ENCODE measurements around the gene AREG. TPM values are rescaled to one million over a fixed set of nuclear protein-coding genes. Genes with fewer than 3 reads are reported as not detected.

The AREG gene
- total RNA-seq, 1 donor, result 0.36 TPM

DNA sequence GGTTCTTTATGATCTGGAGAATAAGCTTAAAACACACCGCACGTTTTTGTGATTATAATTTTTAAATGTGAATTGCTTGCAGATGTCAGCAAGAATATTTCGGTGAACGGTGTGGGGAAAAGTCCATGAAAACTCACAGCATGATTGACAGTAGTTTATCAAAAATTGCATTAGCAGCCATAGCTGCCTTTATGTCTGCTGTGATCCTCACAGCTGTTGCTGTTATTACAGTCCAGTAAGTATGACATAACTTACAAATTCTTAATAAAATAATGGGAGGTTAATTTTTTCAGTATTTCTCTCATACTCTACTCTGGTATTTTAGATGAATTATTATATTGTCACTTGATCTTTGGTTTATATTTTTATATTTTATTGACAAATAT, 5.4 kb downstream of the AREG start:
- H3K27ac ChIP-seq (ENCODE audit: low read depth, low read length), result no peak overlapping the region
- TF ChIP-seq, protein P1, sequence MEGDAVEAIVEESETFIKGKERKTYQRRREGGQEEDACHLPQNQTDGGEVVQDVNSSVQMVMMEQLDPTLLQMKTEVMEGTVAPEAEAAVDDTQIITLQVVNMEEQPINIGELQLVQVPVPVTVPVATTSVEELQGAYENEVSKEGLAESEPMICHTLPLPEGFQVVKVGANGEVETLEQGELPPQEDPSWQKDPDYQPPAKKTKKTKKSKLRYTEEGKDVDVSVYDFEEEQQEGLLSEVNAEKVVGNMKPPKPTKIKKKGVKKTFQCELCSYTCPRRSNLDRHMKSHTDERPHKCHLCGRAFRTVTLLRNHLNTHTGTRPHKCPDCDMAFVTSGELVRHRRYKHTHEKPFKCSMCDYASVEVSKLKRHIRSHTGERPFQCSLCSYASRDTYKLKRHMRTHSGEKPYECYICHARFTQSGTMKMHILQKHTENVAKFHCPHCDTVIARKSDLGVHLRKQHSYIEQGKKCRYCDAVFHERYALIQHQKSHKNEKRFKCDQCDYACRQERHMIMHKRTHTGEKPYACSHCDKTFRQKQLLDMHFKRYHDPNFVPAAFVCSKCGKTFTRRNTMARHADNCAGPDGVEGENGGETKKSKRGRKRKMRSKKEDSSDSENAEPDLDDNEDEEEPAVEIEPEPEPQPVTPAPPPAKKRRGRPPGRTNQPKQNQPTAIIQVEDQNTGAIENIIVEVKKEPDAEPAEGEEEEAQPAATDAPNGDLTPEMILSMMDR (IDR thresholded peaks at IDR 0.05; ENCODE audit: extremely low read depth, low read depth, low read length), result no peak
- no peak overlapping the region for H2AFZ ChIP-seq (ENCODE audit: low read length)
- no peak for DNase-seq (ENCODE audit: insufficient read length, low spot score, missing footprints)
- H3K4me2 ChIP-seq (ENCODE audit: insufficient read depth, low read length), result peak overlapping the region; percentile 37
- H4K20me1 ChIP-seq (ENCODE audit: insufficient read depth, low read length), result no peaks in the 10 kb centered on the region
- H3K9me3 ChIP-seq (ENCODE audit: low read depth, low read length), result no peaks in the 10 kb centered on the region
- H3K4me1 ChIP-seq (ENCODE audit: insufficient read depth, low read length), result peaks cover 24% of the 10 kb centered on the region
- no peaks in the 10 kb centered on the region for H3K79me2 ChIP-seq (ENCODE audit: insufficient read depth, low read length)
- no peaks in the 10 kb centered on the region for H3K27me3 ChIP-seq (ENCODE audit: insufficient read depth, low read length)
- no peak overlapping the region for H3K4me3 ChIP-seq (ENCODE audit: insufficient read depth, low read length)
- no peaks in the 10 kb centered on the region for H3K36me3 ChIP-seq (ENCODE audit: insufficient read depth, low read length)

DNA sequence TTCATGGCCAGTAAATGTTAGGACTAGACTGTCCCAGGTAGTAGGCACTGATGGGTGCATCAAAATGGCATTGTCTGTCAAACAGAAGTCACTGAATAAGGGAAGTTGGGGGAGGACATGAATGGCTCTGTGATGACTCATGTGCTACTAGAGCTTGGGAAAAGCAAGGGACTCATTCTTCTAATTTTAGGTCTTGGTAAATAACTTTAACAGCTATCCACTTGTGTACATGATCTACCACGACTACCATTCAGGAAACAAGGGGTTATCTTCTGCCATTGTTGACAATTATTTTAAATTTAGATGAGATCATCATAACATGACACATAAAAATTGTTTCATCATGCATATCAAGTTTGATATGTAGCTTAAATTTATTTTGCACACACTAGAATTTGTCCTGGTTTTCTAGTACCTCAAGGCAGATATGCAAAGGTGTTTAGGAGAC, 6.3 kb downstream of the AREG start:
- no peaks in the 10 kb centered on the region for H3K36me3 ChIP-seq (ENCODE audit: insufficient read depth, low read length)
- TF ChIP-seq, protein P1 (IDR thresholded peaks at IDR 0.05; ENCODE audit: extremely low read depth, low read depth, low read length), result no peak
- peaks cover 22% of the 10 kb centered on the region for H3K4me1 ChIP-seq (ENCODE audit: insufficient read depth, low read length)
- DNase-seq (ENCODE audit: insufficient read length, low spot score, missing footprints), result peak; percentile 74
- no peaks in the 10 kb centered on the region for H3K27me3 ChIP-seq (ENCODE audit: insufficient read depth, low read length)
- H4K20me1 ChIP-seq (ENCODE audit: insufficient read depth, low read length), result no peaks in the 10 kb centered on the region
- no peak overlapping the region for H3K4me3 ChIP-seq (ENCODE audit: insufficient read depth, low read length)
- H3K79me2 ChIP-seq (ENCODE audit: insufficient read depth, low read length), result no peaks in the 10 kb centered on the region
- H3K27ac ChIP-seq (ENCODE audit: low read depth, low read length), result peak overlapping the region; percentile 13
- H3K4me2 ChIP-seq (ENCODE audit: insufficient read depth, low read length), result peak overlapping the region; percentile 48
- H3K9me3 ChIP-seq (ENCODE audit: low read depth, low read length), result no peaks in the 10 kb centered on the region
- no peak overlapping the region for H2AFZ ChIP-seq (ENCODE audit: low read length)

DNA sequence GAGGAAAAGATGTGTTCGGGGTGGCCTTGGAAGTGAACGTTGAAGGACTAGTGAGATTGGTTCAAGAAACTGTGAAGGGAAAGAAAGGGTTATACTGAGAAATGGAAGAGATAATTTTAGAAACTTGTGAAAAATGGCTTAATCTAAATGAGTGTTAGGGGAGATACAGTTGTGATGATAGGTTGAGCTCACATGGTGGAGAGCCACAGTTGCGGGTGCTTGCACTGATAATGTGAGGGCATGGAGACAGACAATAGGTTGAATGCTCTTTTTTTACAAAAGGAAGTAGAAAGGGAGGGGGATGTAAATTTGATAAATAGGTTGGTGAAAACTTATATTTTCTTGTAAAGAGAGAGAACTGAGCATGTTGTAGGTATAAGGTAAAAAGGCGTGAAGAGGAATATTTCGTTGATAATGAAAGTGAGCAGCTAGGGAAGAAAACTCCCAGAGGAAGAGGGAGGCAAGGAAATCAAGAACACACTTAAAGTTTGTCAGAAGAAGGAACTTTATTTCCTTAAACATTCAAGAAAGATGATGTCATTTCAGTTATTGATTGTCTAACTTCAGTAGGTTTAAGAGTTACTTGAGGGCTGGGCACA, 8.2 kb downstream of the AREG start:
- DNase-seq (ENCODE audit: insufficient read length, low spot score, missing footprints), result peak; percentile 25
- H3K4me2 ChIP-seq (ENCODE audit: insufficient read depth, low read length), result no peak overlapping the region
- H3K4me3 ChIP-seq (ENCODE audit: insufficient read depth, low read length), result no peak overlapping the region
- H2AFZ ChIP-seq (ENCODE audit: low read length), result no peak overlapping the region
- TF ChIP-seq, protein P1 (IDR thresholded peaks at IDR 0.05; ENCODE audit: extremely low read depth, low read depth, low read length), result no peak
- no peaks in the 10 kb centered on the region for H3K36me3 ChIP-seq (ENCODE audit: insufficient read depth, low read length)
- no peaks in the 10 kb centered on the region for H4K20me1 ChIP-seq (ENCODE audit: insufficient read depth, low read length)
- no peaks in the 10 kb centered on the region for H3K27me3 ChIP-seq (ENCODE audit: insufficient read depth, low read length)
- H3K9me3 ChIP-seq (ENCODE audit: low read depth, low read length), result no peaks in the 10 kb centered on the region
- H3K79me2 ChIP-seq (ENCODE audit: insufficient read depth, low read length), result no peaks in the 10 kb centered on the region
- peaks cover 22% of the 10 kb centered on the region for H3K4me1 ChIP-seq (ENCODE audit: insufficient read depth, low read length)
- no peak overlapping the region for H3K27ac ChIP-seq (ENCODE audit: low read depth, low read length)

DNA sequence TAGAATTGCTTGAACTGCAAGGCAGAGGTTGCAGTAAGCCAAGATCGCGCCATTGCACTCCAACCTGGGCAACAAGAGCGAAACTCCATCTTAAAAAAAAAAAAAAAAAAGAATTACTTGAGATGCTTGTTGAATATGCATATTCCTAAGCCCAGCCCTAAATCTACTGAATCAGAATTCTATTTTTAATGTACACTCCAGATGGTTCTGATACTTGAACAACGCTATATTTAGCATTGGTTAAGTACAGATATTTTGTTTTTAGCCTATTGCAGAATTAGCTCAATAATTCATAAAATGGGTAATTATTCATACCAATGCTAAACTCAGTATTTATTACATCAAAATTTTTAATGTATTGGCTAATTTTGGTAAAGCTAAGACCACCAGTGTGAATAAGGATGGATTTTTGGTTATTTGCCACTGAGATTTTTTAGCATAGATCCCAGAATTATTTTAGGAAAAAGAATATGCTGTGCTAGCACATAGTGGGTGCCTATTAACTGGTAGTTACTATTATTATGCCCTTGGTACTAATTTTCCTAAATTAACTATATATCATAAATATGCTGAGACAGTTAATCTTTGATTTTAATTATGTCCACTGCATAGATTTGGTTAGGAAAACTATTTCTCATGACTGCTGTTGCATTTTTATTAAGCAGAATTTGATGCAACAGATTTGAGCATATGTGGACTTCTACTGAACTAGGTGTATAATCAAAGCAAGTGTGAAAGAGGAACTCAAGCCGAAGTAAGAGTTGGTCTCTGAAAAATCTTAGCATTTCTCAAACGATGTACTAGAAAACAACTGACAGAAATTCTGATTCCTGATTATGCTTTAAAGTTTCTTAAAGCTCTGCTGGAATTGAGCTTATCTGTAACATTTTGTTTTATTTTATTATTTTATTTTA, 9.2 kb downstream of the AREG start:
- Histone ChIP-seq H3K4me2 (ENCODE audit: insufficient read depth, low read length) (no peak overlapping the region), H3K36me3 (ENCODE audit: insufficient read depth, low read length) (no peaks in the 10 kb centered on the region), H3K79me2 (ENCODE audit: insufficient read depth, low read length) (no peaks in the 10 kb centered on the region), H4K20me1 (ENCODE audit: insufficient read depth, low read length) (no peaks in the 10 kb centered on the region), H3K27ac (ENCODE audit: low read depth, low read length) (no peak overlapping the region), H3K9me3 (ENCODE audit: low read depth, low read length) (no peaks in the 10 kb centered on the region), H2AFZ (ENCODE audit: low read length) (no peak overlapping the region), H3K4me1 (ENCODE audit: insufficient read depth, low read length) (peaks cover 22% of the 10 kb centered on the region), H3K4me3 (ENCODE audit: insufficient read depth, low read length) (no peak overlapping the region), H3K27me3 (ENCODE audit: insufficient read depth, low read length) (no peaks in the 10 kb centered on the region)
- DNase-seq (ENCODE audit: insufficient read length, low spot score, missing footprints), result no peak
- TF ChIP-seq, protein P1 (IDR thresholded peaks at IDR 0.05; ENCODE audit: extremely low read depth, low read depth, low read length), result no peak
